CD4-positive, alpha-beta T cell treated with Interleukin-15 for 4 hours (primary cell): ENCODE data around the gene RRAD.

Source experiments
- DNase-seq: peaks from one replicate; pipeline ENCODE4 v3.0.0-alpha.2; 2020; ENCODE audit warnings: low spot score

The RRAD gene

GRCh38 chr16:66917741-66918140 lies 7.6 kb downstream of the RRAD start:
- no peak for DNase-seq

GRCh38 chr16:66916518-66916917 lies 8.8 kb downstream of the RRAD start:
- no peak for DNase-seq

DNA sequence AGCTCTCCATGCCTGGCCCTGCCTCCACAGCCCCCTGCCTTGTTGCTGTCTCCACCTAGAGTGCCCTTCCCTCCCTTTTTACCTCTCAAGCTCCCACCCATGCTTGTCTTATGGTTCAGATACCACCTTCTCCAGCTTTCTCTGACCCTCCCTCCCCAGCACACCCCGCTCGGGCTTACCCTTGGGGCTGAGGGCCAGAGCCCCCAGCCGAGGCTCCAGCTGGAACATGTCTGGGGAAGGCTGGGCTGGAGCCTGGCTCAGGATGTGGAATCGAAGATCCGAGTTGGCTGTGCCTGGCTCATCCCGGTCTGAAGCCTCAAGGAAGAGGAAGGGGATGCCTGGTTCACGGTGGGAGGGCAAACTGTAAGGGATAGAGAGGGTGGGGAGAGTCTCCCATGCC lies 10.3 kb downstream of the RRAD start:
- DNase-seq, result no peak

- no peak for DNase-seq
Observed at GRCh38 chr16:66914541-66914940, 10.8 kb downstream of the RRAD start.

DNA sequence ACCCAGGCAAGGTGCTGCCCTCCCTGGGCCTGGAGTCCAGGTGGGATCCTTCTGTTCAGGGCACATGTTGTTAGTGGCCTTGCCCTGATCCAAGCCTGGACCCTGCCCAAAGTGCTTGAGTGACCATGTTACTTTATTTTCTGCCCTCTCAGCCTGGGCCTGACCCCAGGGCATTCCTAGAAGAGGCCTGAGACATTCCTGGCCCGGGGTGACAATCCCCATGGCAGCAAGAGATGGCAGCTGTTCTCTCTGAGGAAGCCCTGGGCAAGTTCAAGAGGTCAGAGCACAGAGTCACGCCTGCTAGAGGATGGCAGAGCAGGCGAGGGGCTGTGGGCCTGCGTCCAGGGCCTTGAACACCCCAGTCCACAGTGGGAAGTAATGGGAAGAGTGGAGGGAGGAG lies 11.6 kb downstream of the RRAD start:
- no peak for DNase-seq

GRCh38 chr16:66913081-66913480 lies 12.3 kb downstream of the RRAD start:
- DNase-seq, result no peak

- no peak for DNase-seq
Observed at GRCh38 chr16:66911801-66912200, 13.5 kb downstream of the RRAD start.

GRCh38 chr16:66911112-66911511 lies 14.2 kb downstream of the RRAD start:
- no peak for DNase-seq

DNA sequence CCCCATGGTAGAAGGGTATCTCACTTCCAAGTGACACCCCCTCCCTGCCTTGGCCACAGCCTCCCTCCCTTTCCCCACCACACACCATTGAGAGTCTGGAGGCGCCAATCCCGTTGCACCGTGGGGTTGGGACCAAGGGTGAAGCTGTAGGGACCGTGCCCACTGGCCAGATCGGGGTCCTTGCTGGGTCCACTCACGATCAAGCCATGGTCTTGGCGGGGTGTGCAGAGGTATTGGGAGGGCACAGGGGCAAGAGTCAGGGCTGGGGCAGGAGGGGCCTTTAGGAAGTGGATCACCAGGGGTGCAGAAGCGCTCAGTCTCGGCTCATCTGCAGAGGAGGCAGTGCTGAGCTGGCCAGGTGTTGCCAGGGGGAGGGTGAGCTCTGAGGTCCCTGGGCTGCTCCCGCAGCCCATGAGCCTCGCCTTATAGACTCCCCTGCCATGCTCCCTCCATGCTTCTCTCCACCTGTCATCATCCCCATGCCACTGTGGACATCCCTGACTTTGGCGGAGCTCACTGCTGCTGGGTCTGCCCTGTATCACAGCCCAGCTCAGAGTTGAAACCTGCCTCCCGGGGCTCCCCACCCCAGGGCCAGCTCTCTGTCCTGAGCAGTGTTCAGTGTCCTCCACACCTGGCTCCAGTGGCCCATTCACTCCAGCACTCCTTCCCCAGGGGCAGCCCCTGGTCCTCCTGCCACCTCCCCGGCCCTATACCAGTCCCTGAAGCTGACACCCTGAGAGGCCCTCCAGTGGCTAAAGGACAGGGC lies 15.0 kb downstream of the RRAD start:
- DNase-seq, result no peak

DNA sequence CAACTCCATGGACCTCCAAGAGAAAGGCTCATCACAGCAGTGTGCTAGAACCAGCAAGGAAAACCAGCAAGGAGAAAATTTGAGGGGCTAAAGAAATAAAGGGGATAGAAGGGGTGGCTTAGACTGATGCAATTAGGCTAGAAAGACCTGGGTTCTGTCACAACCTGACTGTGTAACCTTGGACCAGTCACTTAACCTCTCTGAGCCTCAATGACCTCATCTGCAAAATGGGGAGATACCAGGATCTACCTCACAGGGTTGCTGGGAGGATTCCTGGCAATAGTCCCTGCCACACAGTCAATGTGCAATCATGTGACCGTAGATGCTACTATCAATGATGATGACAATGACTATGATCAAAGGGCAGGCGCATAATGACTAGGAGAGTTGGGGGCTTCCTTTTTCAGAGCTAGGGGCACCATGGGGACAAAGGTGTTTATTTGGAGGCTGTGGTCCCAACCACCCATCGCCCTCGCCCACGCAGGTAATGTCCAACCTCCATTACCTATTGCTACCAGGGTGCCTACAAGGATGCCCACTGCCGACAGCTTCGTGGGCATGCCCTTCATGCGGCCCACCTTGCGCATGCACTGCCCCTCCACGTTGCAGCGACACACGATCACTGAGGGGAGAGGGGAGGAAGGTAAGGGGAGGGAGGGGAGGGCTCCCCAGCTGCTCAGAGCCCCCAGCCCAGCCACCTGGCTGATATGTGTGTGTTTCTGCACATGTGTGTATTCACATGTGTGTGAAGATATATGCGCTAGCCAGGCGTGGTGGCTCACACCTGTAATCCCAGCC lies 16.4 kb downstream of the RRAD start:
- DNase-seq, result no peak

GRCh38 chr16:66908116-66908515 lies 17.2 kb downstream of the RRAD start:
- no peak for DNase-seq

- DNase-seq, result no peak
Observed at GRCh38 chr16:66906916-66907836, 18.2 kb downstream of the RRAD start.

- DNase-seq, result peak; percentile 11
Observed at GRCh38 chr16:66905633-66906539, 19.4 kb downstream of the RRAD start.

- DNase-seq, result no peak
Observed at GRCh38 chr16:66904846-66905632, 20.3 kb downstream of the RRAD start.

GRCh38 chr16:66904428-66904845 lies 20.9 kb downstream of the RRAD start:
- no peak for DNase-seq

- no peak for DNase-seq
Observed at GRCh38 chr16:66903544-66904427, 21.5 kb downstream of the RRAD start.

- DNase-seq, result no peak
Observed at GRCh38 chr16:66902648-66903543, 22.4 kb downstream of the RRAD start.

GRCh38 chr16:66901626-66902025 lies 23.7 kb downstream of the RRAD start:
- no peak for DNase-seq
